HL-60/S4 (cell line): ENCODE data around the gene VDAC2.
"Not testable (repeated sequence)": the region's sequence is repeated elsewhere in the genome, so short reads cannot be mapped to it uniquely, and the experiment has no call there.

Source experiments
- in situ Hi-C: fragments of 300-500 bp; cut with MboI; formaldehyde crosslinking; loops from 2 replicates; pipeline ENCODE4 v1.14.3; 2022; ENCODE audit warnings: low sequenced_read_pairs

Gene VDAC2

GRCh38 chr10:75210282-75211006, at the start of gene VDAC2:
Gene VDAC2 (plus strand): TSS chr10:75210796. CDS start chr10:75211159, 363 bp downstream.
- in situ Hi-C loops: no loop called here

GRCh38 chr10:75165684-75166622, 44.6 kb upstream of the VDAC2 start:
- in situ Hi-C loops: no loop called here

GRCh38 chr10:75166623-75166972, 44.0 kb upstream of the VDAC2 start:
- in situ Hi-C loops: no loop called here

GRCh38 chr10:75168275-75168674, 42.3 kb upstream of the VDAC2 start:
- in situ Hi-C loops: no loop called here

- in situ Hi-C loops: no loop called here
These were observed 40.4 kb upstream of the VDAC2 start for GRCh38 chr10:75170215-75170614.

- in situ Hi-C loops: no loop called here
These were observed 35.5 kb upstream of the VDAC2 start for GRCh38 chr10:75175046-75175445.

- in situ Hi-C loops: no loop called here
These were observed 34.5 kb upstream of the VDAC2 start for GRCh38 chr10:75176046-75176445.

GRCh38 chr10:75176736-75177135, 33.9 kb upstream of the VDAC2 start:
- in situ Hi-C loops: no loop called here

- in situ Hi-C loops: no loop called here
These were observed 30.9 kb upstream of the VDAC2 start for GRCh38 chr10:75179657-75180177.

GRCh38 chr10:75180592-75180991, 30.0 kb upstream of the VDAC2 start:
- in situ Hi-C loops: no loop called here

GRCh38 chr10:75181073-75181472, 29.5 kb upstream of the VDAC2 start:
- in situ Hi-C loops: no loop called here

- in situ Hi-C loops: no loop called here
These were observed 24.3 kb upstream of the VDAC2 start for GRCh38 chr10:75186310-75186709.

- in situ Hi-C loops: no loop called here
These were observed 22.6 kb upstream of the VDAC2 start for GRCh38 chr10:75187961-75188426.

- in situ Hi-C loops: not testable (repeated sequence)
These were observed 22.1 kb upstream of the VDAC2 start for GRCh38 chr10:75188522-75188921.

GRCh38 chr10:75189266-75190096, 21.1 kb upstream of the VDAC2 start:
- in situ Hi-C loops: no loop called here

GRCh38 chr10:75191821-75192568, 18.6 kb upstream of the VDAC2 start:
- in situ Hi-C loops: no loop called here

GRCh38 chr10:75194625-75195024, 16.0 kb upstream of the VDAC2 start:
- in situ Hi-C loops: not testable (repeated sequence)

- in situ Hi-C loops: no loop called here
These were observed 15.4 kb upstream of the VDAC2 start for GRCh38 chr10:75195035-75195763.

- in situ Hi-C loops: no loop called here
These were observed 13.5 kb upstream of the VDAC2 start for GRCh38 chr10:75197066-75197465.
